IMR-90 (cell line): Measurements from ENCODE around the gene MRPL33. TPM values are rescaled to one million over a fixed set of nuclear protein-coding genes. Genes with fewer than 3 reads are reported as not detected.
"Not testable (repeated sequence)": the region's sequence is repeated elsewhere in the genome, so short reads cannot be mapped to it uniquely, and the experiment has no call there.

Experiments
- ATAC-seq: fragments of 200-7000 bp; cut with Tn5 transposase; 2 replicates; pipeline ENCODE4 v1.9.1; 2020; ENCODE audit warnings: low read depth, mild to moderate bottlenecking, moderate library complexity
- BruUV-seq: library from RNA; stranded (reverse); fragments of 400-500 nt; replicated peaks from 2 replicates; lab custom pipeline; 2021; lab: Mats Ljungman, UMichigan
- CTCF ChIA-PET: fragments of 300-600 bp; formaldehyde crosslinking; extraction: SDS; loops from one replicate; lab custom pipeline; 2021; ENCODE audit warnings: antibody characterized with exemption; lab: Yijun Ruan, JAX
- POLR2A ChIA-PET: fragments of 300-600 bp; sonication (Branson Sonifier 250); formaldehyde crosslinking; loops from one replicate; lab custom pipeline; 2022; ENCODE audit warnings: antibody characterized with exemption; ENCODE audit not compliant: unreplicated experiment; lab: Charles Lee
- DNase-seq: peaks from one replicate; pipeline ENCODE4 v3.0.0; 2013
- H2AFZ ChIP-seq: replicated peaks from 2 replicates; pipeline ENCODE3; 2013; ENCODE audit warnings: low read length, mild to moderate bottlenecking; ENCODE audit not compliant: poor library complexity
- H2AK5ac ChIP-seq: 2 replicates; pipeline ENCODE4 v1.6.1; 2013; ENCODE audit warnings: low read depth, low read length, inconsistent platforms
- H2AK9ac ChIP-seq: replicated peaks from 2 replicates; pipeline ENCODE3; 2013; ENCODE audit warnings: mild to moderate bottlenecking, low read depth, low read length, moderate library complexity; ENCODE audit not compliant: poor library complexity
- H2BK120ac ChIP-seq: 2 replicates; pipeline ENCODE4 v1.6.1; 2013; ENCODE audit warnings: low read depth, low read length, inconsistent platforms
- H2BK15ac ChIP-seq: 3 replicates; pipeline ENCODE4 v1.6.1; 2013; ENCODE audit warnings: low read depth, low read length, inconsistent platforms
- H2BK20ac ChIP-seq: 2 replicates; pipeline ENCODE4 v1.6.1; 2013; ENCODE audit warnings: low read depth, mild to moderate bottlenecking, inconsistent platforms, low read length, moderate library complexity
- H2BK5ac ChIP-seq: 2 replicates; pipeline ENCODE4 v1.6.1; 2013; ENCODE audit warnings: mild to moderate bottlenecking, low read depth, low read length, inconsistent platforms; ENCODE audit not compliant: poor library complexity, severe bottlenecking
- H3K14ac ChIP-seq: replicated peaks from 2 replicates; pipeline ENCODE4 v1.6.1; 2013; ENCODE audit warnings: low read depth, low read length, inconsistent platforms
- H3K18ac ChIP-seq: 2 replicates; pipeline ENCODE4 v1.6.1; 2013; ENCODE audit warnings: low read depth, low read length, control low read depth
- H3K23ac ChIP-seq: 2 replicates; pipeline ENCODE4 v1.6.1; 2013; ENCODE audit warnings: low read depth, low read length, inconsistent platforms
- H3K27ac ChIP-seq: 2 replicates; pipeline ENCODE4 v1.5.1; 2013; ENCODE audit warnings: mild to moderate bottlenecking, control low read depth, low read length; ENCODE audit not compliant: insufficient read depth
- H3K27me3 ChIP-seq: 2 replicates; pipeline ENCODE4 v1.6.1; 2013; ENCODE audit warnings: low read length; ENCODE audit not compliant: control insufficient read depth, insufficient read depth
- H3K36me3 ChIP-seq: 2 replicates; pipeline ENCODE4 v1.6.1; 2013; ENCODE audit warnings: low read length, mixed read lengths; ENCODE audit not compliant: control insufficient read depth, insufficient read depth
- H3K4ac ChIP-seq: 2 replicates; pipeline ENCODE4 v1.6.1; 2013; ENCODE audit warnings: low read depth, low read length, inconsistent platforms
- H3K4me1 ChIP-seq: 2 replicates; pipeline ENCODE4 v1.6.1; 2013; ENCODE audit warnings: low read length, mixed read lengths; ENCODE audit not compliant: control insufficient read depth, insufficient read depth
- H3K4me2 ChIP-seq: 2 replicates; pipeline ENCODE4 v1.6.1; 2013; ENCODE audit warnings: low read depth, mild to moderate bottlenecking, control low read depth, low read length, moderate library complexity
- H3K4me3 ChIP-seq: 2 replicates; pipeline ENCODE4 v1.5.1; 2013; ENCODE audit warnings: low read depth, mild to moderate bottlenecking, control low read depth, low read length, moderate library complexity; ENCODE audit not compliant: insufficient read depth
- H3K56ac ChIP-seq: 2 replicates; pipeline ENCODE4 v1.6.1; 2013; ENCODE audit warnings: low read length, inconsistent platforms; ENCODE audit not compliant: insufficient read depth; ENCODE audit errors: extremely low read depth
- H3K79me1 ChIP-seq, 2 experiments: 2 replicates each; pipeline ENCODE4 v1.6.1; 2013; ENCODE audit warnings: low read length in 2 of 2, inconsistent platforms in 1 of 2, low read depth in 1 of 2
- H3K9ac ChIP-seq: 2 replicates; pipeline ENCODE4 v1.6.1; 2013; ENCODE audit warnings: low read depth, low read length, control low read depth
- H3K9me1 ChIP-seq: 2 replicates; pipeline ENCODE4 v1.6.1; 2013; ENCODE audit warnings: low read length, inconsistent platforms; ENCODE audit not compliant: insufficient read depth
- H3K9me3 ChIP-seq: 2 replicates; pipeline ENCODE4 v1.6.1; 2013; ENCODE audit warnings: low read length; ENCODE audit not compliant: control insufficient read depth, insufficient read depth
- H4K20me1 ChIP-seq: 2 replicates; pipeline ENCODE4 v1.6.1; 2013; ENCODE audit warnings: low read length, inconsistent platforms; ENCODE audit not compliant: insufficient read depth
- H4K5ac ChIP-seq: 2 replicates; pipeline ENCODE4 v1.6.1; 2013; ENCODE audit warnings: mild to moderate bottlenecking, low read depth, low read length, control low read depth
- H4K8ac ChIP-seq, 2 experiments: 2 replicates each; pipeline ENCODE4 v1.6.1; 2013; ENCODE audit warnings: low read depth in 2 of 2, low read length in 2 of 2, control low read depth in 1 of 2, inconsistent platforms in 1 of 2
- H4K91ac ChIP-seq: 2 replicates; pipeline ENCODE4 v1.6.1; 2013; ENCODE audit warnings: low read depth, low read length, inconsistent platforms; ENCODE audit not compliant: insufficient read depth
- CTCF ChIP-seq: conservative IDR thresholded peaks from 2 replicates; pipeline ENCODE4 v1.5.1; 2012; ENCODE audit warnings: mild to moderate bottlenecking, low read depth, low read length, improper control_type of control experiment
- MXI1 ChIP-seq: IDR thresholded peaks from 2 replicates; pipeline ENCODE4 v1.6.1; 2012; ENCODE audit warnings: low read depth, mild to moderate bottlenecking, low read length, moderate library complexity, borderline replicate concordance
- NFE2L2 ChIP-seq: fragments of 150-350 bp; IDR thresholded peaks from 2 replicates; pipeline ENCODE4 v1.6.1; 2016; ENCODE audit warnings: low read depth, mild to moderate bottlenecking, low read length
- POLR2A ChIP-seq: IDR thresholded peaks from 2 replicates; pipeline ENCODE4 v1.6.1; 2012; ENCODE audit warnings: mild to moderate bottlenecking, low read depth, low read length
- RAD21 ChIP-seq: IDR thresholded peaks from 2 replicates; pipeline ENCODE4 v1.6.1; 2012; ENCODE audit warnings: low read length, improper control_type of control experiment
- RCOR1 ChIP-seq: IDR thresholded peaks from 2 replicates; pipeline ENCODE4 v1.6.1; 2012; ENCODE audit warnings: mild to moderate bottlenecking, low read length, improper control_type of control experiment; ENCODE audit not compliant: insufficient replicate concordance
- RFX5 ChIP-seq: IDR thresholded peaks from 2 replicates; pipeline ENCODE4 v1.8.0; 2012; ENCODE audit warnings: low read depth, mild to moderate bottlenecking, low read length, moderate library complexity
- WGBS, 2 experiments: methylation state at CpG; one replicate each; pipeline versions ENCODE4 v1.1.5 to v1.1.7; 2013; ENCODE audit warnings: missing lambda C conversion rate in 2 of 2; ENCODE audit not compliant: insufficient read length in 1 of 2; ENCODE audit errors: extremely low coverage in 2 of 2; 5-methylcytosine and 5-hydroxymethylcytosine counted together
- dilution Hi-C: fragments of 300-500 bp; cut with HindIII; formaldehyde crosslinking; loops from one replicate; pipeline ENCODE4 v1.14.3; 2018; ENCODE audit warnings: low sequenced_read_pairs; ENCODE audit not compliant: unreplicated experiment
- in situ Hi-C: fragments of 300-500 bp; cut with MboI; formaldehyde crosslinking; loops from 3 replicates; pipeline ENCODE4 v1.14.3; 2019; ENCODE audit warnings: low sequenced_read_pairs, inconsistent platforms, mixed read lengths
- intact Hi-C: fragments of 100-400 bp; cut with micrococcal nuclease; formaldehyde crosslinking; loops from 2 replicates; pipeline ENCODE4 v1.10.0; 2022
- polyA plus RNA-seq, 3 experiments: library from polyadenylated mRNA; depleted of rRNA; stranded (reverse); fragments of >200 nt; gene quantifications; 2 replicates each; pipeline ENCODE4 v1.2.3, GENCODE V29; 2012; ENCODE audit warnings: low replicate concordance in 1 of 3
- total RNA-seq: library from RNA; depleted of rRNA; stranded (reverse); fragments of >200 nt; gene quantifications from 2 replicates; pipeline ENCODE4 v1.2.3, GENCODE V29; 2012

Gene MRPL33
- total and polyA plus RNA-seq, 2 of the 4 experiments (the other 2 are of a cell fraction) = 13.3 to 101 TPM

- no peaks in the 10 kb centered on the region for H4K20me1 ChIP-seq
- H3K36me3 ChIP-seq = no peaks in the 10 kb centered on the region
- H3K9me3 ChIP-seq = peaks cover 12% of the 10 kb centered on the region
- in situ Hi-C loops (no loop called here), intact Hi-C loops (no loop called here), dilution Hi-C loops (no loop called here)
- H3K9me1 ChIP-seq = no peaks in the 10 kb centered on the region
- H3K9ac ChIP-seq = no peak overlapping the region
- DNase-seq = no peak
- ATAC-seq = no peak
- no peak overlapping the region for H3K4me3 ChIP-seq
- no peak overlapping the region for H2AFZ ChIP-seq
- no peak overlapping the region for H3K4me2 ChIP-seq
- no peak overlapping the region for H3K18ac ChIP-seq
- no peaks in the 10 kb centered on the region for H3K4me1 ChIP-seq
- ChIA-PET POLR2A (no interaction called here), CTCF (no interaction called here)
- H3K79me1 ChIP-seq = no peaks in the 10 kb centered on the region
- no peak for TF ChIP-seq CTCF
- TF ChIP-seq MXI1 = no peak
- TF ChIP-seq RCOR1 = no peak
- no peak for TF ChIP-seq POLR2A
- no peak for TF ChIP-seq RFX5
- no peak for TF ChIP-seq NFE2L2
- no peak for TF ChIP-seq RAD21
- no peak overlapping the region for H4K8ac ChIP-seq
- no peak overlapping the region for H3K56ac ChIP-seq
- H3K27ac ChIP-seq = no peak overlapping the region
- H3K4ac ChIP-seq = no peak overlapping the region
- no peak overlapping the region for H2AK9ac ChIP-seq
- no peak overlapping the region for H3K14ac ChIP-seq
- no peak overlapping the region for H2BK20ac ChIP-seq
- H4K5ac ChIP-seq = no peak overlapping the region
- H3K27me3 ChIP-seq = no peaks in the 10 kb centered on the region
- no CpG with 5 or more reads among the region's 6 CpGs for WGBS, 2 experiments
- H3K23ac ChIP-seq = no peak overlapping the region
- H2BK5ac ChIP-seq = no peak overlapping the region
- H2BK120ac ChIP-seq = no peak overlapping the region
- H2AK5ac ChIP-seq = no peak overlapping the region
- no peak overlapping the region for H4K91ac ChIP-seq
- H2BK15ac ChIP-seq = no peak overlapping the region
- BruUV-seq = no TSS peak
These were observed 23.6 kb upstream of the MRPL33 start for GRCh38 chr2:27747827-27748352.

- H3K27ac ChIP-seq, H3K18ac ChIP-seq, CTCF ChIA-PET, H3K14ac ChIP-seq, H3K4me2 ChIP-seq, H3K36me3 ChIP-seq, H4K91ac ChIP-seq, H2AK5ac ChIP-seq, H2AK9ac ChIP-seq, dilution Hi-C loops, H3K9me1 ChIP-seq, DNase-seq, H2BK5ac ChIP-seq, H3K4me3 ChIP-seq, H3K9ac ChIP-seq, H3K79me1 ChIP-seq, H2BK20ac ChIP-seq, H3K4me1 ChIP-seq, in situ Hi-C loops, H3K4ac ChIP-seq, intact Hi-C loops, H4K5ac ChIP-seq, H3K27me3 ChIP-seq, H2BK15ac ChIP-seq, H2BK120ac ChIP-seq, H4K8ac ChIP-seq, H3K56ac ChIP-seq, H3K23ac ChIP-seq, BruUV-seq, H2AFZ ChIP-seq, POLR2A ChIA-PET, ATAC-seq, H4K20me1 ChIP-seq: not testable (repeated sequence)
- H3K9me3 ChIP-seq = peaks cover 12% of the 10 kb centered on the region
- WGBS, 2 experiments = 94% methylated on average over 2 of the region's 2 CpGs; no CpG with 5 or more reads in 1 of the 2 experiments
These were observed 22.5 kb upstream of the MRPL33 start for GRCh38 chr2:27748803-27749554.
